H9 (cell line): ENCODE measurements around the gene TACC2. TPM values are rescaled to one million over a fixed set of nuclear protein-coding genes. Genes with fewer than 3 reads are reported as not detected.

Source experiments
- DNase-seq: peaks from one replicate; pipeline ENCODE4 v3.0.0-alpha.2; 2017
- H2AFZ ChIP-seq: one replicate; pipeline ENCODE4 v1.6.1; 2013; ENCODE audit warnings: mild to moderate bottlenecking, low read length, control low read depth, moderate library complexity
- H2AK5ac ChIP-seq: 2 replicates; pipeline ENCODE4 v1.6.1; 2013; ENCODE audit warnings: low read length, control low read depth, mixed read lengths; ENCODE audit not compliant: insufficient read length
- H2BK120ac ChIP-seq: one replicate; pipeline ENCODE4 v1.6.1; 2013; ENCODE audit warnings: low read depth, mild to moderate bottlenecking, low read length, control low read depth, inconsistent platforms; ENCODE audit not compliant: poor library complexity, severe bottlenecking
- H2BK12ac ChIP-seq: 2 replicates; pipeline ENCODE4 v1.6.1; 2013; ENCODE audit warnings: low read length, control low read depth, mixed read lengths, low read depth; ENCODE audit not compliant: insufficient read length
- H2BK15ac ChIP-seq: 2 replicates; pipeline ENCODE4 v1.6.1; 2013; ENCODE audit warnings: low read depth, low read length, control low read depth
- H2BK20ac ChIP-seq: one replicate; pipeline ENCODE4 v1.6.1; 2013; ENCODE audit warnings: low read depth, mild to moderate bottlenecking, low read length, control low read depth, inconsistent platforms; ENCODE audit not compliant: poor library complexity, severe bottlenecking
- H2BK5ac ChIP-seq: 2 replicates; pipeline ENCODE4 v1.6.1; 2013; ENCODE audit warnings: low read length, control low read depth, mixed read lengths; ENCODE audit not compliant: insufficient read length
- H3K14ac ChIP-seq: 2 replicates; pipeline ENCODE4 v1.6.1; 2013; ENCODE audit warnings: low read length, control low read depth; ENCODE audit not compliant: insufficient read depth
- H3K18ac ChIP-seq: 2 replicates; pipeline ENCODE4 v1.6.1; 2013; ENCODE audit warnings: low read depth, mild to moderate bottlenecking, mixed read lengths, low read length, control low read depth; ENCODE audit not compliant: insufficient read length
- H3K23ac ChIP-seq: 2 replicates; pipeline ENCODE4 v1.6.1; 2013; ENCODE audit warnings: low read length, control low read depth, mixed read lengths, low read depth; ENCODE audit not compliant: insufficient read length
- H3K23me2 ChIP-seq: 2 replicates; pipeline ENCODE4 v1.6.1; 2013; ENCODE audit warnings: low read depth, mild to moderate bottlenecking, mixed read lengths, low read length, control low read depth; ENCODE audit not compliant: insufficient read length, poor library complexity, severe bottlenecking
- H3K27ac ChIP-seq: 2 replicates; pipeline ENCODE4 v1.5.1; 2013; ENCODE audit warnings: low read length, control low read depth, mixed read lengths, low read depth; ENCODE audit not compliant: insufficient read length
- H3K27me3 ChIP-seq: 2 replicates; pipeline ENCODE4 v1.6.1; 2013; ENCODE audit warnings: low read length, control low read depth, inconsistent platforms; ENCODE audit not compliant: insufficient read depth
- H3K4ac ChIP-seq: 2 replicates; pipeline ENCODE4 v1.6.1; 2013; ENCODE audit warnings: low read depth, mild to moderate bottlenecking, control low read depth, inconsistent platforms, low read length, moderate library complexity
- H3K4me1 ChIP-seq: 2 replicates; pipeline ENCODE4 v1.6.1; 2013; ENCODE audit warnings: low read length, control low read depth, inconsistent platforms; ENCODE audit not compliant: insufficient read depth
- H3K4me2 ChIP-seq: 2 replicates; pipeline ENCODE4 v1.6.1; 2013; ENCODE audit warnings: low read length, control low read depth, mixed read lengths; ENCODE audit not compliant: insufficient read length, insufficient read depth
- H3K56ac ChIP-seq: 2 replicates; pipeline ENCODE4 v1.6.1; 2013; ENCODE audit warnings: low read depth, mild to moderate bottlenecking, mixed read lengths, low read length, control low read depth; ENCODE audit not compliant: insufficient read length
- H3K79me1 ChIP-seq: 2 replicates; pipeline ENCODE4 v1.6.1; 2013; ENCODE audit warnings: low read depth, mild to moderate bottlenecking, moderate library complexity, low read length, control low read depth, inconsistent platforms; ENCODE audit not compliant: insufficient read depth, poor library complexity, severe bottlenecking
- H3K79me2 ChIP-seq: 2 replicates; pipeline ENCODE4 v1.6.1; 2013; ENCODE audit warnings: low read length, control low read depth, inconsistent platforms; ENCODE audit not compliant: insufficient read depth
- H3K9ac ChIP-seq: 2 replicates; pipeline ENCODE4 v1.6.1; 2013; ENCODE audit warnings: low read length, control low read depth, mixed read lengths; ENCODE audit not compliant: insufficient read length; ENCODE audit errors: extremely low read depth
- H3K9me3 ChIP-seq: one replicate; pipeline ENCODE4 v1.6.1; 2013; ENCODE audit warnings: low read depth, low read length, inconsistent platforms; ENCODE audit not compliant: control insufficient read depth
- H3T11ph ChIP-seq: one replicate; pipeline ENCODE4 v1.6.1; 2013; ENCODE audit warnings: mild to moderate bottlenecking, low read length, control low read depth, inconsistent platforms
- H4K20me1 ChIP-seq: one replicate; pipeline ENCODE4 v1.6.1; 2013; ENCODE audit not compliant: control insufficient read depth, insufficient read length, insufficient read depth
- H4K5ac ChIP-seq: 2 replicates; pipeline ENCODE4 v1.6.1; 2013; ENCODE audit warnings: low read depth, mild to moderate bottlenecking, mixed read lengths, low read length, control low read depth; ENCODE audit not compliant: insufficient read length
- H4K8ac ChIP-seq: replicated peaks from 2 replicates; pipeline ENCODE4 v1.6.1; 2013; ENCODE audit warnings: low read length, control low read depth, mixed read lengths, low read depth; ENCODE audit not compliant: insufficient read length
- H4K91ac ChIP-seq: 2 replicates; pipeline ENCODE4 v1.6.1; 2013; ENCODE audit warnings: low read depth, mild to moderate bottlenecking, moderate library complexity, mixed read lengths, low read length, control low read depth; ENCODE audit not compliant: insufficient read length
- H3K27ac Mint-ChIP-seq, 3 experiments: 2 replicates in 2 of 3; 3 replicates in 1 of 3; pipeline ENCODE4 v1.8.0; 2020 to 2021; ENCODE audit warnings: mixed read lengths in 3 of 3, mild to moderate bottlenecking in 1 of 3, moderate library complexity in 1 of 3
- H3K27me3 Mint-ChIP-seq: 2 replicates; pipeline ENCODE4 v1.8.0; 2021; ENCODE audit warnings: low read depth, mild to moderate bottlenecking, moderate library complexity, mixed read lengths
- H3K36me3 Mint-ChIP-seq, 3 experiments: 2 replicates in 2 of 3; 3 replicates in 1 of 3; pipeline ENCODE4 v1.8.0; 2020 to 2021; ENCODE audit warnings: low read depth in 3 of 3, mixed read lengths in 3 of 3; ENCODE audit not compliant: insufficient read depth in 1 of 3
- H3K4me1 Mint-ChIP-seq, 2 experiments: 2 replicates each; pipeline ENCODE4 v1.8.0; 2020; ENCODE audit warnings: mixed read lengths in 2 of 2
- H3K4me3 Mint-ChIP-seq, 2 experiments: 2 replicates in 1 of 2; 3 replicates in 1 of 2; pipeline ENCODE4 v1.8.0; 2020 to 2021; ENCODE audit warnings: mild to moderate bottlenecking in 2 of 2, mixed read lengths in 2 of 2, moderate library complexity in 1 of 2
- H3K9me3 Mint-ChIP-seq, 2 experiments: 2 replicates in 1 of 2; 3 replicates in 1 of 2; pipeline ENCODE4 v1.8.0; 2020; ENCODE audit warnings: mild to moderate bottlenecking in 2 of 2, mixed read lengths in 2 of 2, moderate library complexity in 1 of 2
- WGBS: extraction: QIAGEN DNeasy Blood & Tissue Kit; methylation state at CpG from one replicate; pipeline ENCODE4 v1.1.7; 2013; ENCODE audit warnings: missing lambda C conversion rate, low lambda C conversion rate, mixed read lengths; ENCODE audit not compliant: insufficient read length; ENCODE audit errors: extremely low coverage; 5-methylcytosine and 5-hydroxymethylcytosine counted together
- total RNA-seq: library from RNA; stranded (reverse); gene quantifications from 2 replicates; pipeline ENCODE4 v1.2.1, GENCODE V29; 2021
- TF ChIP-seq, protein P1 (sequence below): fragments of 200-600 bp; sonication (generic); conservative IDR thresholded peaks from 3 replicates; pipeline ENCODE4 v1.8.0; 2021; ENCODE audit warnings: antibody characterized with exemption, mild to moderate bottlenecking

The TACC2 gene
- total RNA-seq, 1 experiment from 2014 or later, result 58.1 TPM

- H2AFZ ChIP-seq, result no peak overlapping the region
These were observed 308.6 kb downstream of the TACC2 start for GRCh38 chr10:122297583-122297982.

More at GRCh38 chr10:122297583-122297982, 308.6 kb downstream of the TACC2 start:
- TF ChIP-seq, protein P1, sequence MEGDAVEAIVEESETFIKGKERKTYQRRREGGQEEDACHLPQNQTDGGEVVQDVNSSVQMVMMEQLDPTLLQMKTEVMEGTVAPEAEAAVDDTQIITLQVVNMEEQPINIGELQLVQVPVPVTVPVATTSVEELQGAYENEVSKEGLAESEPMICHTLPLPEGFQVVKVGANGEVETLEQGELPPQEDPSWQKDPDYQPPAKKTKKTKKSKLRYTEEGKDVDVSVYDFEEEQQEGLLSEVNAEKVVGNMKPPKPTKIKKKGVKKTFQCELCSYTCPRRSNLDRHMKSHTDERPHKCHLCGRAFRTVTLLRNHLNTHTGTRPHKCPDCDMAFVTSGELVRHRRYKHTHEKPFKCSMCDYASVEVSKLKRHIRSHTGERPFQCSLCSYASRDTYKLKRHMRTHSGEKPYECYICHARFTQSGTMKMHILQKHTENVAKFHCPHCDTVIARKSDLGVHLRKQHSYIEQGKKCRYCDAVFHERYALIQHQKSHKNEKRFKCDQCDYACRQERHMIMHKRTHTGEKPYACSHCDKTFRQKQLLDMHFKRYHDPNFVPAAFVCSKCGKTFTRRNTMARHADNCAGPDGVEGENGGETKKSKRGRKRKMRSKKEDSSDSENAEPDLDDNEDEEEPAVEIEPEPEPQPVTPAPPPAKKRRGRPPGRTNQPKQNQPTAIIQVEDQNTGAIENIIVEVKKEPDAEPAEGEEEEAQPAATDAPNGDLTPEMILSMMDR, result no peak
- no peak overlapping the region for H3K56ac ChIP-seq
- H3K14ac ChIP-seq, result no peak overlapping the region
- H3K23ac ChIP-seq, result no peak overlapping the region
- Mint-ChIP-seq H3K4me1 (peaks cover 12 to 15% of the 10 kb centered on the region in 2 experiments), H3K9me3 (peaks cover 0 to 2% of the 10 kb centered on the region in 2 experiments; a peak in 2 of 5 replicates), H3K36me3 (no peaks in the 10 kb centered on the region), H3K4me3 (no peak overlapping the region), H3K27me3 (peaks cover 3% of the 10 kb centered on the region; the same call in 1 of the 2 replicates), H3K27ac (no peak overlapping the region)
- H2BK20ac ChIP-seq, result no peak overlapping the region
- no peaks in the 10 kb centered on the region for H3K4me1 ChIP-seq
- no CpG with 5 or more reads among the region's 8 CpGs for WGBS
- no peak overlapping the region for H3K18ac ChIP-seq
- H4K91ac ChIP-seq, result no peak overlapping the region
- no peak overlapping the region for H2BK12ac ChIP-seq
- H2AK5ac ChIP-seq, result no peak overlapping the region
- no peak overlapping the region for H2BK120ac ChIP-seq
- H2BK15ac ChIP-seq, result no peak overlapping the region
- H3K27me3 ChIP-seq, result no peaks in the 10 kb centered on the region
- no peak overlapping the region for H4K8ac ChIP-seq
- H3K4me2 ChIP-seq, result no peak overlapping the region
- no peak overlapping the region for H4K5ac ChIP-seq
- no peak overlapping the region for H3K27ac ChIP-seq
- H3T11ph ChIP-seq, result no peak overlapping the region
- no peak overlapping the region for H3K4ac ChIP-seq
- DNase-seq, result no peak
- no peaks in the 10 kb centered on the region for H4K20me1 ChIP-seq
- no peaks in the 10 kb centered on the region for H3K23me2 ChIP-seq
- no peak overlapping the region for H2BK5ac ChIP-seq
- no peaks in the 10 kb centered on the region for H3K79me2 ChIP-seq
- H3K9me3 ChIP-seq, result no peaks in the 10 kb centered on the region
- H3K79me1 ChIP-seq, result no peaks in the 10 kb centered on the region
- no peak overlapping the region for H3K9ac ChIP-seq
